OCI-LY7 (cell line): ENCODE data around the gene KYNU. TPM values are rescaled to one million over a fixed set of nuclear protein-coding genes. Genes with fewer than 3 reads are reported as not detected.

Experiments used
- BruUV-seq: library from RNA; stranded (reverse); fragments of 400-500 nt; replicated peaks from 2 replicates; lab custom pipeline; 2021; lab: Mats Ljungman, UMichigan
- CTCF ChIA-PET: fragments of 300-600 bp; sonication (Branson Sonifier 250); formaldehyde crosslinking; loops from one replicate; lab custom pipeline; 2022; ENCODE audit warnings: antibody characterized with exemption; ENCODE audit not compliant: unreplicated experiment; lab: Charles Lee
- POLR2A ChIA-PET: fragments of 300-600 bp; sonication (Branson Sonifier 250); formaldehyde crosslinking; loops from one replicate; lab custom pipeline; 2022; ENCODE audit warnings: antibody characterized with exemption; lab: Charles Lee
- DNase-seq: peaks from one replicate; pipeline ENCODE4 v3.0.0-alpha.2; 2015; ENCODE audit warnings: low spot score
- H2AFZ ChIP-seq: fragments of 200-600 bp; sonication (generic), shearing (Covaris generic); 2 replicates; pipeline ENCODE4 v1.6.1; 2014; ENCODE audit warnings: mild to moderate bottlenecking, antibody characterized with exemption, low read length, moderate library complexity
- H3K27ac ChIP-seq: fragments of 200-600 bp; sonication (generic); 2 replicates; pipeline ENCODE4 v1.5.1; 2014; ENCODE audit warnings: mixed run types, low read depth, mild to moderate bottlenecking, moderate library complexity, low read length, inconsistent platforms; ENCODE audit not compliant: poor library complexity, severe bottlenecking
- H3K36me3 ChIP-seq: fragments of 200-600 bp; sonication (generic); 2 replicates; pipeline ENCODE4 v1.6.1; 2014; ENCODE audit warnings: mild to moderate bottlenecking, antibody characterized with exemption, low read length, moderate library complexity, mixed read lengths; ENCODE audit not compliant: insufficient read depth
- H3K4me1 ChIP-seq: fragments of 200-600 bp; sonication (generic); 2 replicates; pipeline ENCODE4 v1.5.1; 2014; ENCODE audit warnings: mild to moderate bottlenecking, low read length; ENCODE audit not compliant: insufficient read depth, poor library complexity, severe bottlenecking
- H3K4me2 ChIP-seq: fragments of 200-600 bp; sonication (generic); 2 replicates; pipeline ENCODE4 v1.6.1; 2014; ENCODE audit warnings: mild to moderate bottlenecking, low read length
- H3K4me3 ChIP-seq: fragments of 200-600 bp; sonication (generic); 2 replicates; pipeline ENCODE4 v1.5.1; 2014; ENCODE audit warnings: mild to moderate bottlenecking, low read depth, low read length; ENCODE audit not compliant: poor library complexity, severe bottlenecking
- H3K79me2 ChIP-seq: fragments of 200-600 bp; sonication (generic); 2 replicates; pipeline ENCODE4 v1.6.1; 2016; ENCODE audit warnings: low read depth, mild to moderate bottlenecking, low read length, moderate library complexity, mixed read lengths; ENCODE audit not compliant: insufficient read depth
- H3K9me2 ChIP-seq: fragments of 200-600 bp; sonication (generic); 2 replicates; pipeline ENCODE4 v1.6.1; 2016; ENCODE audit warnings: mild to moderate bottlenecking, low read length, mixed read lengths; ENCODE audit not compliant: insufficient read depth
- H3K9me3 ChIP-seq: fragments of 200-600 bp; sonication (generic); 2 replicates; pipeline ENCODE4 v1.6.1; 2014; ENCODE audit warnings: mild to moderate bottlenecking, mixed run types, low read length, mixed read lengths
- H4K20me1 ChIP-seq: fragments of 200-600 bp; sonication (generic); 2 replicates; pipeline ENCODE4 v1.6.1; 2014; ENCODE audit warnings: mild to moderate bottlenecking, antibody characterized with exemption, low read length, moderate library complexity, mixed read lengths; ENCODE audit not compliant: insufficient read depth
- CTCF ChIP-seq: fragments of 200-600 bp; sonication (generic); conservative IDR thresholded peaks from 2 replicates; pipeline ENCODE4 v1.5.1; 2014; ENCODE audit warnings: mild to moderate bottlenecking, antibody characterized with exemption, low read length, moderate library complexity, mixed read lengths
- EZH2phosphoT487 ChIP-seq: fragments of 200-600 bp; sonication (generic); IDR thresholded peaks from 2 replicates; pipeline ENCODE4 v1.6.1; 2018; ENCODE audit warnings: low read depth, borderline replicate concordance, mild to moderate bottlenecking, mixed run types, antibody characterized with exemption, low read length, moderate library complexity, mixed read lengths
- intact Hi-C: fragments of 100-400 bp; cut with micrococcal nuclease; formaldehyde crosslinking; loops from one replicate; pipeline ENCODE4 v1.10.0; 2022; ENCODE audit not compliant: unreplicated experiment
- total RNA-seq, 2 experiments: library from RNA; depleted of rRNA in 1 of 2; stranded (reverse); fragments of >200 nt in 1 of 2; shearing (Covaris generic) in 1 of 2; gene quantifications; 2 replicates each; pipeline ENCODE4 v1.2.3, GENCODE V29; 2014 to 2022

The KYNU gene
- total RNA-seq, 2 experiments from 2014 or later, result 0.27 TPM; not detected in 1

- Histone ChIP-seq H4K20me1 (no peaks in the 10 kb centered on the region), H3K79me2 (no peaks in the 10 kb centered on the region), H2AFZ (no peak overlapping the region), H3K27ac (no peak overlapping the region), H3K36me3 (no peaks in the 10 kb centered on the region), H3K4me2 (no peak overlapping the region), H3K4me3 (no peak overlapping the region), H3K4me1 (no peaks in the 10 kb centered on the region), H3K9me2 (no peaks in the 10 kb centered on the region), H3K9me3 (no peaks in the 10 kb centered on the region)
- CTCF ChIA-PET, result no interaction called here
- POLR2A ChIA-PET, result interaction anchor here (1.0 kb wide), 1 partner anchor 160 kb away, joined by 3 read pairs; no protein-coding TSS in a partner anchor
- no TSS peak for BruUV-seq
- intact Hi-C loops, result no loop called here
- TF ChIP-seq CTCF (no peak), EZH2phosphoT487 (no peak)
- DNase-seq, result no peak
These were observed 119.8 kb downstream of the KYNU start for GRCh38 chr2:142997231-142997630.

GRCh38 chr2:143000599-143000998 lies 123.1 kb downstream of the KYNU start:
- no peaks in the 10 kb centered on the region for H4K20me1 ChIP-seq
- H3K79me2 ChIP-seq, result no peaks in the 10 kb centered on the region
- H3K36me3 ChIP-seq, result no peaks in the 10 kb centered on the region
- H3K9me3 ChIP-seq, result no peaks in the 10 kb centered on the region
- no peak for DNase-seq
- BruUV-seq, result no TSS peak
- no peaks in the 10 kb centered on the region for H3K9me2 ChIP-seq
- no peak overlapping the region for H3K27ac ChIP-seq
- ChIA-PET POLR2A (no interaction called here), CTCF (no interaction called here)
- H3K4me2 ChIP-seq, result no peak overlapping the region
- TF ChIP-seq CTCF (no peak), EZH2phosphoT487 (no peak)
- H2AFZ ChIP-seq, result no peak overlapping the region
- no peaks in the 10 kb centered on the region for H3K4me1 ChIP-seq
- H3K4me3 ChIP-seq, result no peak overlapping the region
- intact Hi-C loops, result no loop called here

GRCh38 chr2:143001501-143001900 lies 124.0 kb downstream of the KYNU start:
- BruUV-seq, result no TSS peak
- no peaks in the 10 kb centered on the region for H4K20me1 ChIP-seq
- H3K36me3 ChIP-seq, result no peaks in the 10 kb centered on the region
- no peak overlapping the region for H2AFZ ChIP-seq
- DNase-seq, result no peak
- ChIA-PET CTCF (no interaction called here), POLR2A (no interaction called here)
- no peaks in the 10 kb centered on the region for H3K9me2 ChIP-seq
- no peak overlapping the region for H3K27ac ChIP-seq
- H3K4me2 ChIP-seq, result no peak overlapping the region
- H3K79me2 ChIP-seq, result no peaks in the 10 kb centered on the region
- no peaks in the 10 kb centered on the region for H3K9me3 ChIP-seq
- no peaks in the 10 kb centered on the region for H3K4me1 ChIP-seq
- H3K4me3 ChIP-seq, result no peak overlapping the region
- TF ChIP-seq EZH2phosphoT487 (no peak), CTCF (no peak)
- intact Hi-C loops, result no loop called here
